ENCODE results near the gene LIMA1. TPM values are rescaled to one million over a fixed set of nuclear protein-coding genes. Genes with fewer than 3 reads are reported as not detected.

The LIMA1 gene
- total RNA-seq, 1 donor from 2014 or later = 81.1 TPM

DNA sequence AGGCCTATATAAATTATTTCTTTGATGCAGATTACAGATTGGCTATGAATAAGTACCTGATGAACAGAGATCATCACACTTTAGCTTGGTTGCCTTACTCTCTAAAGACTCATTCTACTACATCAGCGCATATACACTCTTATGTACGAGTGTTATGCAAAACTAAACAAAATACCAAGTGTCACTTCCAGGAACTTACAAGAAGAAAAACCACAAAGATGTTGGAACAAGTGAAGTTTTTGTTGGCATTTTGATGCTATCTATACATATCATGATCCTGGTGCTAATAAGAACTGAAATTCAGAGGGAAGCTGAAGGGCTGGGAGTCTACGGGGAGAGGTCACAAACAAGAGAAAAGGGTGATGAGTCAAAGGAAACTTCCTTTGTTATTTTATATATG is 68.3 kb downstream of the LIMA1 start:
- H3K4me3 ChIP-seq = no peak overlapping the region
- intact Hi-C loops (cut with DNase I) = loop anchor here (10.0 kb wide), 1 partner anchor 70 kb away; the partner anchor contains the start of gene LIMA1
- H3K27me3 ChIP-seq = no peaks in the 10 kb centered on the region
- TF ChIP-seq, protein P1, sequence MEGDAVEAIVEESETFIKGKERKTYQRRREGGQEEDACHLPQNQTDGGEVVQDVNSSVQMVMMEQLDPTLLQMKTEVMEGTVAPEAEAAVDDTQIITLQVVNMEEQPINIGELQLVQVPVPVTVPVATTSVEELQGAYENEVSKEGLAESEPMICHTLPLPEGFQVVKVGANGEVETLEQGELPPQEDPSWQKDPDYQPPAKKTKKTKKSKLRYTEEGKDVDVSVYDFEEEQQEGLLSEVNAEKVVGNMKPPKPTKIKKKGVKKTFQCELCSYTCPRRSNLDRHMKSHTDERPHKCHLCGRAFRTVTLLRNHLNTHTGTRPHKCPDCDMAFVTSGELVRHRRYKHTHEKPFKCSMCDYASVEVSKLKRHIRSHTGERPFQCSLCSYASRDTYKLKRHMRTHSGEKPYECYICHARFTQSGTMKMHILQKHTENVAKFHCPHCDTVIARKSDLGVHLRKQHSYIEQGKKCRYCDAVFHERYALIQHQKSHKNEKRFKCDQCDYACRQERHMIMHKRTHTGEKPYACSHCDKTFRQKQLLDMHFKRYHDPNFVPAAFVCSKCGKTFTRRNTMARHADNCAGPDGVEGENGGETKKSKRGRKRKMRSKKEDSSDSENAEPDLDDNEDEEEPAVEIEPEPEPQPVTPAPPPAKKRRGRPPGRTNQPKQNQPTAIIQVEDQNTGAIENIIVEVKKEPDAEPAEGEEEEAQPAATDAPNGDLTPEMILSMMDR (IDR thresholded peaks at IDR 0.05) = no peak
- no peak overlapping the region for H3K27ac ChIP-seq
- no peaks in the 10 kb centered on the region for H3K9me3 ChIP-seq
- peaks cover 17% of the 10 kb centered on the region for H3K4me1 ChIP-seq
- ATAC-seq = no peak
- H3K36me3 ChIP-seq = no peaks in the 10 kb centered on the region
- no peak for DNase-seq

DNA sequence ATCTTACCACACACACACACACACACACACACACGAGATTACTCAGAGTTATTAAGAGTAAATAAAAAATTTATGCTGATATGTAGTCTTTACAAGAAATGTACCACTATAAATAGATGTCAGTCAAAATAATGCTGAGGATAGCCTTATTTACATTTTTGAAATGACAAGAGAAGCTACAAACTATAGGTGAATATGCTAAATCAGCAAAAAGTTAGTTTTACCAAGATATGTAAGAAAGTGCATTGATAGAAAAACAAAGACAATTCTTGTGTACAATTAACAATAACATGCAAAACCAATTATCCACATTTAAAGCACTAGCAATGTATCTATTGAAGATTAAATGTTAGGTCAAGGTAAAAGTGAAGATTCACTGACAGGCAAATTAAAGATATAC is 69.3 kb downstream of the LIMA1 start:
- no peak for DNase-seq
- peaks cover 11% of the 10 kb centered on the region for H3K4me1 ChIP-seq
- no peak overlapping the region for H3K4me3 ChIP-seq
- H3K9me3 ChIP-seq = no peaks in the 10 kb centered on the region
- TF ChIP-seq, protein P1 (IDR thresholded peaks at IDR 0.05) = no peak
- H3K27ac ChIP-seq = no peak overlapping the region
- no peaks in the 10 kb centered on the region for H3K36me3 ChIP-seq
- H3K27me3 ChIP-seq = no peaks in the 10 kb centered on the region
- ATAC-seq = no peak
- intact Hi-C loops (cut with DNase I) = loop anchor here (10.0 kb wide), 1 partner anchor 71 kb away; the partner anchor contains the start of gene LIMA1

DNA sequence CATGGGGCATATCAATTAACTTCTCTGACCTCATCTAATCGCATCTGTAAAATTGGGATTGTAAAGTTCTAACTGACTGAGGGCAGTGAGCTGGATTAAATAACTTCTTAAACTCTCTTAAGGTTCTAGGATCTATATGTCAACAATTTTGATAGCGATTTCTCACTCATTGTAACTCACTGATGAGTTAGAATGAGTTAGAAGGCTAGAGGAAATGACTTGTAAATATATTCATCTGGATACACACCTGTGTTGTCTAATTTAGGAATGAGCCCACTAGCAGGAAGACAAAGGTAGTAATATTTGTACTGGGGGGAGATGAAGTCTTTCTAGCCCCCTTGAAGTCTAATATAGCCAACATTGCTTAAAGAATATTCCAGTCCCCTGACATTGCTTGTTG is 69.9 kb downstream of the LIMA1 start:
- H3K36me3 ChIP-seq = no peaks in the 10 kb centered on the region
- H3K4me1 ChIP-seq = peaks cover 11% of the 10 kb centered on the region
- DNase-seq = no peak
- H3K9me3 ChIP-seq = no peaks in the 10 kb centered on the region
- TF ChIP-seq, protein P1 (IDR thresholded peaks at IDR 0.05) = no peak
- H3K4me3 ChIP-seq = no peak overlapping the region
- H3K27ac ChIP-seq = no peak overlapping the region
- no peaks in the 10 kb centered on the region for H3K27me3 ChIP-seq
- intact Hi-C loops (cut with DNase I) = loop anchor here (10.0 kb wide), 1 partner anchor 71 kb away; the partner anchor contains the start of gene LIMA1
- ATAC-seq = no peak

DNA sequence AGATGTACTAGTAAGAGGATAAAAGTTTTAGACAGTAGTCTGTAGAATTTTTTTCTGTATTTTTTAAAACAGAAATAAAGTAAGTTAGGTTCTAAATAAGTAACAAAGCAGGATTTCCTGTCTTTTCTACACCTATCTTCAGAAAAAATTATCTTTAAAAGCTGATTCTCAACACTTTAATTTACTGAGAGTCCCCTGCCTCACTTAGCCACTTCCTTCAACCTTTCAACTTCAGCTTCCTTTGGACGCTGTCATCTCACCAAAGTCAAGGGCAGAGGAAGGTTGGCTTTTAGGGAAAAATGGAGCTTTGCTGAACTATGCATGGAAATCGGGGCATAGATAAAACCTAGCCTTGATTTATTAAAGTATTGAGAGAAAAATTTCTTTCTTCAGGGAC is 71.3 kb downstream of the LIMA1 start:
- Histone ChIP-seq H3K9me3 (no peaks in the 10 kb centered on the region), H3K27ac (peak overlapping the region; percentile 32), H3K4me3 (no peak overlapping the region), H3K36me3 (no peaks in the 10 kb centered on the region), H3K27me3 (no peaks in the 10 kb centered on the region), H3K4me1 (peaks cover 11% of the 10 kb centered on the region)
- DNase-seq = no peak
- ATAC-seq = no peak
- intact Hi-C loops (cut with DNase I) = loop anchor here (10.0 kb wide), 1 partner anchor 73 kb away; the partner anchor contains the start of gene LIMA1
- TF ChIP-seq, protein P1 (IDR thresholded peaks at IDR 0.05) = no peak

DNA sequence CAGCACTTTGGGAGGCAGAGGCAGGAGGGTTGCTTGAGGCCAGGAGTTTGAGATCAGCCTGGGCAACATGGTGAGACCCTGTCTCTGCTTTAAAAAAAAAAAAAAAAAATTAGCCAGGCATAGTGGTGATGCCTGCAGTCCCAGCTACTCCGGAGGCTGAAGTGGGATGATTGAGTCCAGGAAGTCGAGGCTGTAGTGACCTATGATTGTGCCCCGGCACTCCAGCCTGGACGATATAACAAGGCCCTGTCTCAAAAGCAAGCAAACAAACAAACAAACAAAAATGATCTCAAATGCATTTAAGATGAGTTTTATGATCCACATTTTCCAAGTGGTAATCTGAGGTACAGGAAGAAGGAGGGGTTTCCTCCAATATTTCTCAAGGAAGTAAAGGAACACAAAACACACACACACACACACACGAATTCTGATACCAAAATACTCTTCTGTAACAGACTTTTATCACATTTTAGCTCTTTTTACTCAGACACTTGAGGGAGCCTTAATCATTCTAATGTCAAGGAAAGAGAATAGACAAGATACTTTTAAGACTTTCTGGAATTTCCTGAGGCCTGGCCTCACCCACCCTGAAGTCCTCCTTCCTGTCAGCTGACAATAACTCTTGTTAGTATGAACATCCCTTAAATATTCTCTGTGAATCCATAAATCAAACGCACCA is 71.8 kb downstream of the LIMA1 start:
- Histone ChIP-seq H3K27me3 (no peaks in the 10 kb centered on the region), H3K36me3 (no peaks in the 10 kb centered on the region), H3K4me3 (no peak overlapping the region), H3K9me3 (no peaks in the 10 kb centered on the region), H3K4me1 (peaks cover 11% of the 10 kb centered on the region), H3K27ac (peak overlapping the region; percentile 32)
- TF ChIP-seq, protein P1 (IDR thresholded peaks at IDR 0.05) = no peak
- DNase-seq (no peak), ATAC-seq (no peak)
- intact Hi-C loops (cut with DNase I) = loop anchor here (10.0 kb wide), 1 partner anchor 73 kb away; the partner anchor contains the start of gene LIMA1
